DND-41 (cell line): Measurements from ENCODE around the gene GUCA2B.

Experiments used
- ATAC-seq: fragments of 200-7000 bp; cut with Tn5 transposase; 3 replicates; pipeline ENCODE4 v1.9.1; 2021; ENCODE audit warnings: low read depth; ENCODE audit not compliant: insufficient read depth
- DNase-seq: peaks from one replicate; pipeline ENCODE4 v3.0.0-alpha.2; 2020
- H2AFZ ChIP-seq: 2 replicates; pipeline ENCODE4 v1.6.0; 2012; ENCODE audit warnings: low read depth, low read length
- H3K27ac ChIP-seq: 2 replicates; pipeline ENCODE4 v1.5.1; 2012; ENCODE audit warnings: low read length, inconsistent platforms
- H3K27me3 ChIP-seq: fragments of 200-600 bp; sonication (generic); 2 replicates; pipeline ENCODE4 v1.6.0; 2012; ENCODE audit warnings: low read length, mild to moderate bottlenecking, inconsistent platforms; ENCODE audit not compliant: insufficient read depth, poor library complexity
- H3K36me3 ChIP-seq: 2 replicates; pipeline ENCODE4 v1.5.1; 2012; ENCODE audit warnings: low read length, inconsistent platforms; ENCODE audit not compliant: insufficient read depth
- H3K4me1 ChIP-seq: 2 replicates; pipeline ENCODE4 v1.5.1; 2012; ENCODE audit warnings: mild to moderate bottlenecking, low read length; ENCODE audit not compliant: insufficient read depth
- H3K4me2 ChIP-seq: 2 replicates; pipeline ENCODE4 v1.6.0; 2012; ENCODE audit warnings: mild to moderate bottlenecking, moderate library complexity, low read length, inconsistent platforms; ENCODE audit not compliant: insufficient read depth
- H3K4me3 ChIP-seq, 2 experiments: fragments of 200-600 bp in 1 of 2; shearing (Covaris generic) in 1 of 2; 2 replicates each; pipeline ENCODE4 v1.5.1; 2012 to 2016; ENCODE audit warnings: inconsistent platforms in 2 of 2, low read length in 2 of 2, mild to moderate bottlenecking in 2 of 2, low read depth in 1 of 2, moderate library complexity in 1 of 2
- H3K79me2 ChIP-seq: 2 replicates; pipeline ENCODE4 v1.6.0; 2012; ENCODE audit warnings: low read length, inconsistent platforms; ENCODE audit not compliant: insufficient read depth
- H3K9ac ChIP-seq: 2 replicates; pipeline ENCODE4 v1.6.0; 2012; ENCODE audit warnings: low read depth, mild to moderate bottlenecking, inconsistent platforms, low read length, moderate library complexity
- H3K9me3 ChIP-seq: 2 replicates; pipeline ENCODE4 v1.5.1; 2012; ENCODE audit warnings: low read length, moderate library complexity, mild to moderate bottlenecking, inconsistent platforms; ENCODE audit not compliant: insufficient read depth, severe bottlenecking
- H4K20me1 ChIP-seq: 2 replicates; pipeline ENCODE4 v1.6.0; 2012; ENCODE audit warnings: low read length; ENCODE audit not compliant: insufficient read depth
- CTCF ChIP-seq: IDR thresholded peaks from 2 replicates; pipeline ENCODE4 v1.5.1; 2012; ENCODE audit warnings: borderline replicate concordance, low read length, moderate library complexity, mild to moderate bottlenecking; ENCODE audit not compliant: poor library complexity, severe bottlenecking; ENCODE audit errors: extremely low read depth
- EZH2 ChIP-seq: IDR thresholded peaks from 3 replicates; pipeline ENCODE4 v1.6.1; 2012; ENCODE audit warnings: borderline replicate concordance, low read depth, mild to moderate bottlenecking, moderate library complexity, low read length, inconsistent platforms; ENCODE audit not compliant: severe bottlenecking

GUCA2B gene

GRCh38 chr1:42170779-42171621 is 17.8 kb downstream of the GUCA2B start:
- no peak for TF ChIP-seq EZH2
- no peak for TF ChIP-seq CTCF
- no peaks in the 10 kb centered on the region for H3K4me1 ChIP-seq
- no peak overlapping the region for H2AFZ ChIP-seq
- H4K20me1 ChIP-seq: no peaks in the 10 kb centered on the region
- H3K79me2 ChIP-seq: no peaks in the 10 kb centered on the region
- DNase-seq (no peak), ATAC-seq (peak; percentile 31; the same call in 1 of the 3 replicates)
- H3K9ac ChIP-seq: no peak overlapping the region
- no peaks in the 10 kb centered on the region for H3K36me3 ChIP-seq
- no peak overlapping the region for H3K27ac ChIP-seq
- H3K27me3 ChIP-seq: no peaks in the 10 kb centered on the region
- H3K4me2 ChIP-seq: no peak overlapping the region
- no peak overlapping the region for H3K4me3 ChIP-seq
- H3K9me3 ChIP-seq: no peaks in the 10 kb centered on the region

GRCh38 chr1:42171679-42172266 is 18.6 kb downstream of the GUCA2B start:
- DNase-seq (no peak), ATAC-seq (no peak)
- no peaks in the 10 kb centered on the region for H3K9me3 ChIP-seq
- H3K36me3 ChIP-seq: no peaks in the 10 kb centered on the region
- TF ChIP-seq EZH2 (no peak), CTCF (no peak)
- H3K79me2 ChIP-seq: no peaks in the 10 kb centered on the region
- no peak overlapping the region for H3K4me2 ChIP-seq
- no peaks in the 10 kb centered on the region for H4K20me1 ChIP-seq
- no peak overlapping the region for H3K4me3 ChIP-seq
- H3K27ac ChIP-seq: no peak overlapping the region
- H3K9ac ChIP-seq: no peak overlapping the region
- no peak overlapping the region for H2AFZ ChIP-seq
- H3K27me3 ChIP-seq: no peaks in the 10 kb centered on the region
- no peaks in the 10 kb centered on the region for H3K4me1 ChIP-seq

GRCh38 chr1:42172381-42173133 is 19.3 kb downstream of the GUCA2B start:
- Histone ChIP-seq H2AFZ (no peak overlapping the region), H3K4me1 (no peaks in the 10 kb centered on the region), H4K20me1 (no peaks in the 10 kb centered on the region), H3K9me3 (no peaks in the 10 kb centered on the region), H3K4me3 (no peak overlapping the region), H3K36me3 (no peaks in the 10 kb centered on the region), H3K4me2 (no peak overlapping the region), H3K27ac (peak overlapping the region; percentile 11; the same call in 1 of the 2 replicates), H3K9ac (no peak overlapping the region), H3K27me3 (no peaks in the 10 kb centered on the region), H3K79me2 (no peaks in the 10 kb centered on the region)
- TF ChIP-seq EZH2 (no peak), CTCF (no peak)
- ATAC-seq: no peak
- no peak for DNase-seq
